ENCODE results near the gene CYP4F12. TPM values are rescaled to one million over a fixed set of nuclear protein-coding genes. Genes with fewer than 3 reads are reported as not detected.
A peak's percentile ranks its signal among the peaks of the same experiment; 100 is the strongest.

CYP4F12 gene
- total RNA-seq (1 to 10 TPM; 4.0 to 4.2 TPM), polyA plus RNA-seq (1 to 10 TPM in 1 of 2 donors, under 1 TPM in 1; 0.85 to 2.3 TPM)
- long read RNA-seq, donor 1, partial matches to known transcripts, result 0 of 1 reads
- long read RNA-seq, donor 1, other reads (novel, unspliced or antisense), result 0 of 1 reads
- long read RNA-seq, donor 2, result 0 reads
- long read RNA-seq, donor 3, partial matches to known transcripts, result 0 of 2 reads
- long read RNA-seq, donor 3, other reads (novel, unspliced or antisense), result 0 of 2 reads
- long read RNA-seq, donor 4, result 0 reads
- long read RNA-seq, donor 5, result 0 reads

- 19 to 51% methylated on average over 6 of the region's 6 CpGs for WGBS, 2 donors
- H3K36me3 ChIP-seq (ENCODE audit: control insufficient read depth in 4 of 4, insufficient read depth in 4 of 4, low read length in 4 of 4), result peaks cover 0 to 3% (median 0%) of the 10 kb centered on the region in 4 donors
- peaks cover 0 to 20% (median 6%) of the 10 kb centered on the region in 5 donors for H3K4me1 ChIP-seq (ENCODE audit: control insufficient read depth in 5 of 5, insufficient read depth in 5 of 5, low read length in 5 of 5)
- ATAC-seq (ENCODE audit: insufficient read depth, low FRiP score), result peak; percentile 83
- H3K9ac ChIP-seq (ENCODE audit: insufficient read depth in 1 of 2, low read length in 2 of 2), result no peak within 1 kb of the TSS
- H3K4me3 ChIP-seq, result no peak within 1 kb of the TSS
- TF ChIP-seq CTCF (IDR thresholded peaks at IDR 0.05; ENCODE audit: control extremely low read depth, extremely low read depth), result no peak
- peak within 1 kb of the TSS; percentile 29 to 34 for H3K27ac ChIP-seq (ENCODE audit: low read depth in 1 of 2, low read length in 1 of 2)
- H3K27me3 ChIP-seq (ENCODE audit: control insufficient read depth in 3 of 3, insufficient read depth in 3 of 3, low read length in 2 of 3), result no peaks in the 10 kb centered on the region
- peak; percentile 93 to 96 (median 95) for DNase-seq
- H3K9me3 ChIP-seq (ENCODE audit: control insufficient read depth in 4 of 4, insufficient read depth in 3 of 4, low read length in 3 of 4), result no peaks in the 10 kb centered on the region
These were observed at the start of gene CYP4F12 for GRCh38 chr19:15672580-15673175. Gene CYP4F12 (plus strand): TSS chr19:15673087. CDS start chr19:15673530, 443 bp downstream.

- DNase-seq, result peak in 2 of 3 donors; percentile 9 to 22
- no peaks in the 10 kb centered on the region for H3K27me3 ChIP-seq (ENCODE audit: control insufficient read depth in 3 of 3, insufficient read depth in 3 of 3, low read length in 2 of 3)
These were observed 49.1 kb upstream of the CYP4F12 start for GRCh38 chr19:15623711-15624318.

GRCh38 chr19:15628236-15629002 lies 44.5 kb upstream of the CYP4F12 start:
- no peaks in the 10 kb centered on the region for H3K27me3 ChIP-seq (ENCODE audit: control insufficient read depth in 3 of 3, insufficient read depth in 3 of 3, low read length in 2 of 3)
- no peak overlapping the region for H3K4me3 ChIP-seq
- no peaks in the 10 kb centered on the region for H3K36me3 ChIP-seq (ENCODE audit: control insufficient read depth in 4 of 4, insufficient read depth in 4 of 4, low read length in 4 of 4)
- no peak for DNase-seq
- no peaks in the 10 kb centered on the region for H3K4me1 ChIP-seq (ENCODE audit: control insufficient read depth in 5 of 5, insufficient read depth in 5 of 5, low read length in 5 of 5)
- H3K27ac ChIP-seq (ENCODE audit: low read depth in 1 of 2, low read length in 1 of 2), result no peak overlapping the region
- no peak overlapping the region for H3K9ac ChIP-seq (ENCODE audit: insufficient read depth in 1 of 2, low read length in 2 of 2)
- no peak for TF ChIP-seq CTCF (IDR thresholded peaks at IDR 0.05; ENCODE audit: control extremely low read depth, extremely low read depth)
- WGBS, 2 donors, result 57 to 64% methylated on average over 21 to 22 of the region's 22 CpGs
- ATAC-seq (ENCODE audit: insufficient read depth, low FRiP score), result no peak
- H3K9me3 ChIP-seq (ENCODE audit: control insufficient read depth in 4 of 4, insufficient read depth in 3 of 4, low read length in 3 of 4), result no peaks in the 10 kb centered on the region

More at GRCh38 chr19:15623711-15624318, 49.1 kb upstream of the CYP4F12 start:
- H3K4me1 ChIP-seq (ENCODE audit: control insufficient read depth in 5 of 5, insufficient read depth in 5 of 5, low read length in 5 of 5), result no peaks in the 10 kb centered on the region
- TF ChIP-seq CTCF (IDR thresholded peaks at IDR 0.05; ENCODE audit: control extremely low read depth, extremely low read depth), result no peak
- H3K36me3 ChIP-seq (ENCODE audit: control insufficient read depth in 4 of 4, insufficient read depth in 4 of 4, low read length in 4 of 4), result no peaks in the 10 kb centered on the region
- H3K4me3 ChIP-seq, result no peak overlapping the region
- H3K9ac ChIP-seq (ENCODE audit: insufficient read depth in 1 of 2, low read length in 2 of 2), result no peak overlapping the region
- ATAC-seq (ENCODE audit: insufficient read depth, low FRiP score), result no peak
- no peak overlapping the region for H3K27ac ChIP-seq (ENCODE audit: low read depth in 1 of 2, low read length in 1 of 2)
- WGBS, 2 donors, result 8 to 9% methylated on average over 9 of the region's 9 CpGs
- peaks cover 0 to 2% (median 0%) of the 10 kb centered on the region in 4 donors for H3K9me3 ChIP-seq (ENCODE audit: control insufficient read depth in 4 of 4, insufficient read depth in 3 of 4, low read length in 3 of 4)

Measured in lung (tissue), 16 donors.